NCI-H2196 (cell line): Measurements from ENCODE around the gene NANOG.
"Not testable (repeated sequence)": the region's sequence is repeated elsewhere in the genome, so short reads cannot be mapped to it uniquely, and the experiment has no call there.

Experiments
- DNase-seq: peaks from one replicate; lab custom pipeline; 2025; ENCODE audit not compliant: unreplicated experiment; lab: John Stamatoyannopoulos, UW

NANOG gene

DNA sequence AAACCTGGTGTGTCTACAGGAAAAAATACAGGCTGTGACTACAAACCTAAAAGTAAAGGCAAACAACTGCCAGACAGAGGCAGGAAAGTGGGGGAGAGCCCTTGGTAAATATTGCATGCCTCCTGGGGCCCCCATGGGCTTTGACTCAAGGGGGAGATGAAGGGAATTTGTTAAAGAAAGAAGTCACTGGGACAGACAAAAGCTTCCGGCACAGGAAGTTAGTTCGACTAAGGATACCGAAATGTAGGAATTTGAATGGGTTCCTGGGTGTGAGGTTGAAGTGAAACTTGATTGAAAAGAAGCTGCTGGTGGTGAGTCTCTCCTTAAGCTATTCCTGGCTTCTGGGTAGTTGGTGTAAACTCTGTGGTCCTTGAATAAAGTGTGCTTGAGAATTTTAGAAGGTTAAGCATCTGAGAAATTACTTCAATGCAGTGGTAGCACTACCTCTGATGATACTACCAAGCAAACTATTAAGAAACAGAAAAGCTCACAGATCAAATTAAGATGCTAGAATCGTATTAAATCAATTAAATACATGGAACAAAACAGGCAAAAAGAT, 9.6 kb downstream of the NANOG start:
- not testable (repeated sequence) for DNase-seq

DNA sequence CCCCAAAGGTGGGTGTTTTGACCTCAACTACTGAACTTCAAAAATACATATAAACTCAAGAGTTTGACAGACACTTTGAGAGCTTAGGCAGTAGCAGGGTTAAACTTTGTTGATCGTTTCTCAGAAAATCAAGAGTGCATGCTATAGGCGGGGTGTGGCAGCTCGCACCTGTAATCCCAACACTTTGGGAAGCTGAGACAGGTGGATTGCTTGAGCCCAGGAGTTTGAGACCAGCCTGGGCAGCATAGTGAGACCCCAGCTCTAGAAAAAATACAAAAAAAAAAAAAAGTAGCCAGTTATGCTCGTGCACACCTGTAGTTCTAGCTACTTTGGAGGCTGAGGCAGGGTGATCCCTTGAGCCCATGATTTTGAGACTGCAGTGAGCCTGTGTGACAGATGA, 12.3 kb downstream of the NANOG start:
- no peak for DNase-seq

DNA sequence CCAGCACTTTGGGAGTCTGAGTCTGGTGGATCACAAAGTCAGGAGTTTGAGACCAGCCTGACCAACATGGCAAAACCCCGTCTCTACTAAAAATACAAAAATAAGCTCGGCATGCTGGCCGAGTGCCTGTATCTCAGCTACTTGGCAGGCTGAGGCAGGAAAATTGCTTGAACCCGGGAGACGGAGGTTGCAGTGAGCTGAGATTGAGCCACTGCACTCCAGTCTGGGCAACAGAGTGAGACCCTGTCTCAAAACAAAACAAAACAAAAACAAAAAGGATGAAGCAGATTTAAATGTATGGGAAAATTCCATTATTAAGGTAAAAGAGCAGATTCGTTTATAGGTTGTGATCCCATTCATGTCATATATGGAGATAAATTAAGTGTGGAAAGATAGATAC, 17.1 kb downstream of the NANOG start:
- DNase-seq: not testable (repeated sequence)

DNA sequence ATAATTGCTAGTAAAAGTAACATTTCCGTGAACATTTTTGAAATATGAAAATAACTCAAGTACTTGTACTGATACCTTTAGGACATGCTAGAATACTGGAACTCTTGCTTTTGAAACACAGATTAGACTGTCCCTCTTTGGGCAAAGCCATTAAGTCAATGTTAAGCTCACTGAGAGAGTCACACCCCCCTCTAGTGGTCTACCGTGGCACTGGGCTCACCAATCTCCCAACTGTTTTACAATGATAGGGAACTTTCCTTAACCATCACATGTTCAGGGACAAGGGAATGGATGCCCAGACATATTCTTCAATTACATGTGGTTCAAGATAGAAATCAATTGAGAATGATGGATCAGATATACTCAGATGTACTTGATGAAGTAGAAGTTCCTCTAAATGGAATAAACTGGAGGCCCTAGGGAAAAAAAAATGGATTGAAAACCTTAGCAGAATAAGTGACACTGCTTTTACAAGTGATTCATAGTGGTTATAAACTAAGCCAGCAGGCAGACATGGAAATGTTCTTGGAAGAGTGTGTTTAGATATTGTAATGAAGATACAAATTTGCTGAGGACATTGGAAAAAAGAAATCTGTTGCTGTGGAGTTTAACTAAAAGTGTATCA, 17.8 kb downstream of the NANOG start:
- DNase-seq: peak; percentile 6

DNA sequence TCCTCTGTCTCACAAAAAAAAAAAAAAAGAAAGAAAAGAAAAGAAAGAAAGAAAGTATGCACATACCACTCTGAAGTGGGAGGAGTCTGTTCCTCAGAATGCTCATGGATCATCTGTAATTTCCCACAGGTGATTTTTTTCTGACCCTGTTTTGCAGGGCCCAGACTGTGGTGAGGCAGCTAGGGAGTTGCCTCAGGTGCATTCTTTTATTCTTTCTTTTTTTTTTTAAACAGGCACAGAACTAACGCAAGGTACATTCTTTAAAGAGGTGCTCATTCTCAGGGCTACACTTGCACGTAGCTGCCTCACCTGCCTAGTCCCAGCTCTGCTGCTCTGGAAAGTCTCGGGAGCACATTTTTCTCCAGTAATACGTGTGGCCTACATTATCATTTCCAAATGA, 36.6 kb downstream of the NANOG start:
- DNase-seq: not testable (repeated sequence)

DNA sequence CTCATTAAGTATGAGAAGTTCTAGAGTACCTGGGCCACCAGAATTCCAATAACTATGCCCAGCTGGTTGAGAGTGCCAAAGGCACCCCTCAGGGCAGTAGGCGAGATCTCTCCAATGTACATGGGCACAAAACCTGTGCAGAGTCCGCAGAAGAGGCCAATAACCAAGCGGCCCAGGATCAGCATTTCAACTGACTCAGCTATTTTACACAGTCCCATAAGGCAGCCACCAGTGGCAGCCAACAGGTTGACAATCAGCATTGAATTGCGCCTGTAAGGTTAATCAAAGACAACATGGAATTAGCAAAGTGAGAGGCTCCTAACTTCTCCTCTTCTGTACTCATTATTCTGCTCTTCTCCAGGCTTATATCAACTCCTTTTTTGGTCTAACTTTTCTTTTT, 40.5 kb downstream of the NANOG start:
- DNase-seq: not testable (repeated sequence)

DNA sequence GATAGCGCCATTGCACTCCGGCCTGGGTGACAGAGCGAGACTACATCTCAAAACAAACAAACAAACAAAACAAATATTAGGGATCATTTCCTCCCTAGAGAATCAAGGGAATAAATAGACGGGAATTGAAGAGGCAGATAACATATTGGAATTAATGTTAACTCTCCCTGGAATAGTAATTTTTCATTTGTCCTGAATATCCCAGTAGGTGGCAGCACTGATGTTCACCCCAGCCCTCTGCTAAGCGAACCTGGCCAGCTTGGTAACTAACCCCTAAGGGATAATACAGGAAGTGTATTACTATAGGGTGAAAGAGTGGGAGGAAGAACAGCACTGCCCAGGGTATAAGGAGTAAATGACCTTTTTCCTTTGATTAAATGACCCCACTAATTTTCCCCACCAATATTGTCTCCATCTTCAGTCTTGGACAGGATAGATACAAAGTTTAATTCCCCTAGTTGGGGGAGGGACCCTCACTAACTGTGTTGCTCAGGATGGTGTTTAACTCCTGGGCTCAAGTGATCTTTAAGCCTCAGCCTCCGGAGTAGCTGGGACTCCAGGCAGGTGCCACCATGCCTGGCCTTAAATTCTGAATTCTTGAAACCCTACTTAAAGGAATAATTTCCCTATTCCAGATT, 43.0 kb downstream of the NANOG start:
- DNase-seq: peak; percentile 1

DNA sequence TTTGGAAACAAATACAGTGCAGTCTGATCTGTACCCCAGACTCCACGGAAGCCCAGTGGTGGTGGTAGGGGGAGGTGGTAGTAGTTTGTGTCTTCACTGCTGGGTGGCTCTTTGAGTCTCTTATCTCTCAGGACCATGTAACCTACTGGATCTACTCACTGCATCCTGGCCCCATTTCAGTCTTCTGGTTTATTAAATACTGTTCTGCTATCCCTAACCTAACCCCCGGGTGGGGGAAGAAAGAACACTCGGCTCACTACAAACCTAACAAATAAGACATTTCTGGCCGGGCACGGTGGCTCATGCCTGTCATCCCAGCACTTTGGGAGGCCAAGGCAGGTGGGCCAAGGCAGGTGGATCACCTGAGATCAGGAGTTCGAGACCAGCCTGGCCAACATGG, 44.0 kb downstream of the NANOG start:
- not testable (repeated sequence) for DNase-seq

DNA sequence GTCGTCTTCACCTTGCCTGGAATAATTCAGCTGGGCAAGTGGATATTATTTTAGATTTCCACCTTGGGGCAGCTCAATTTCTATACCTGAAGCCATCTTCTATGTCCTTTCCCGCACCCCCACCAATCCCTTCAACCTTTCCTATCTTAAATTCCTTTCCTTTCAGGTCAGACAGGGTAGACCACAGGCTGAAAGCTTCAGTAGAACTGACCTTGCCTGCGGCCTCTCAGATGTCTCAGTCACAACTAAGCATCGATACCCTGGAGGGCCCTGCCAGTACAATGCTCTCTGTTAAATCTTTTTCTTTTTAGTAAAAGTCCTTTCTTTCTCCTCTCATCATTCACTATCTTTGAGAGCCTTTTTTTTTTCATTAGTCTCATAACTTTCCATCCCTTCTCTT, 44.6 kb downstream of the NANOG start:
- no peak for DNase-seq

DNA sequence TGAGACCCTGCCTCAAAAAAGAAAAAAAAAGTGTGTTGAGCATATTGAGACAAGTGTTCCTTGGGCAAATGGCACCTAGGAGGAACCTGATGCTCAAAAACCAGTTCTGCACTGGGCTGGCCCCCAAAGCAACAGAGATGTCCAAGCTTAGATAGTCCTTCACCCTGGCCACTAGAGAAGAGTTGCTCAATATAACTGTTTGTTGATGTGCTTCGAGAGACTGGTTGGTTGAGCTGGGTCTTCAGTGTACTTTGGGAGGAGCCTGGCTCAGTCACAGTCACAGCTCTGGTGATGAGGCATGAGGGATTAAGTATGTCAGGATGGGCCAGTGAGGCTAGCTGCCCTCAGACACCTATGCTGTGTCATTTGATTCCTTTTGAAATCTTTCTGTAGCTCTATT, 45.5 kb downstream of the NANOG start:
- DNase-seq: no peak

DNA sequence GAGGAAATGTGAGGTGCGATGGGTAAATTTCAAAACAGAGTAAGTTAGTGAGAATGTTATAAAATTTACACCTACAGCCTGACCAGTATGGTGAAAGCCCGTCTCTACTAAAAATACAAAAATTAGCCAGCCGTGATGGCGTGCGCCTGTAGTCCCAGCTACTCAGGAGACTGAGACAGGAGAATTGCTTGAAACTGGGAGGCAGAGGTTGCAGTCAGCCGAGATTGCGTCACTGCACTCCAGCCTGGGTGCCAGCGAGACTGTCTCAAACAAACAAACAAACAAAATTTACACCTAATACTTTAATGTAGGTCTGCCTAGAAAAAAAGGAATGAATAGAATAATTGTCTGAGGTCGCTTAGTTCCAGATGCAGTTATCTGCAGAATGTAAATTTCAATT, 45.9 kb downstream of the NANOG start:
- no peak for DNase-seq

DNA sequence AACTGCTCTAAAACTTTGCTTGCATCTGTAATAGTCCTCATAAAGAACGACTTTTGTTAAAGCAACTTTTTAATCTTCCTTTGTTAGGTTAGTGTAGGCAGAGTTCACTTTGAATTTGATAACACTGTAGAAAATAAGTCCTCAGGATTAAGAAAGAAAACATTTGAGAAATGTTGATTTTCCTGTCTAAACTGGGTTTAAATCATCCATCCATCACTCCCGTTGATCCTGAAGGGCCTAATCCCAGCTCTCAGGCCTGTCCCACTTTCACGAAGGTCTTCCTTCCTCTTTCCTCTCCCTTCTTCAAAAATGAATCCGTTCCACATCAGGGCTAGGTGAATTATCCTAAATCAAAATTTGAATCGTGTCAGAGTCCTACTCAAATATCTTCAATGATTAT, 46.6 kb downstream of the NANOG start:
- no peak for DNase-seq

DNA sequence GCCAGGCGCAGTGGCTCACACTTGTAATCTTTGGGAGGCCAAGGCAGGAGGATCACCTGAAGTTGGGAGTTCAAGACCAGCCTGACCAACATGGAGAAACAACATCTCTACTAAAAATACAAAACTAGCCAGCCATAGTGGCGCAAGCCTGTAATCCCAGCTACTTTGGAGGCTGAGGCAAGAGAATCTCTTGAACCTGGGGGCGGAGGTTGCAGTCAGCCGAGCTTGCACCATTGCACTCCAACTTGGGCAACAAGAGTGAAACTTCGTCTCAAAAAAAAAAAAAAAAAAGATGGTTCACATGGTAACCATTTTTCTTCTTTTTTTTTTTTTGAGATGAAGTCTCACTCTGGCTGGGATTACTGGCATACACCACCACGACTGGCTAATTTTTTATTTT, 48.2 kb downstream of the NANOG start:
- DNase-seq: no peak

DNA sequence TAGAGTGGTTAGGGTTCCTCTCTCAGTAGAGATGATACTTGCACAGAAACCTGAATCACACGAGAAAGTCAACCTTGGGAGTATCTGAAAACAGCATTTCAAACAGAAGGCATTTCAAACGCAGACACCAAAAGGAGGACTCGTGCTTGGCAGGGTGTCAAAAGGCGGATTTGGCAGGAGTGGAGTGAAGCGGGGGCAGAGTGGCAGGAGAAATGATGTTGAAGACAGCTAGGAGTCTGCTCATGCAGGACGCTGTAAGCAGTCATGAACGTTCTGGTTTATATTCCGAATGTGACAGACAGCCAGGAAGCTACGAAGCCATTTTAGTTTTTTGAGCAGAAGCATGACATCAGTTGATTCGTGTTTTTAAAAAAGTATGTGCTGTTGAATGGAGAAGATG, 50.0 kb downstream of the NANOG start:
- DNase-seq: not testable (repeated sequence)

DNA sequence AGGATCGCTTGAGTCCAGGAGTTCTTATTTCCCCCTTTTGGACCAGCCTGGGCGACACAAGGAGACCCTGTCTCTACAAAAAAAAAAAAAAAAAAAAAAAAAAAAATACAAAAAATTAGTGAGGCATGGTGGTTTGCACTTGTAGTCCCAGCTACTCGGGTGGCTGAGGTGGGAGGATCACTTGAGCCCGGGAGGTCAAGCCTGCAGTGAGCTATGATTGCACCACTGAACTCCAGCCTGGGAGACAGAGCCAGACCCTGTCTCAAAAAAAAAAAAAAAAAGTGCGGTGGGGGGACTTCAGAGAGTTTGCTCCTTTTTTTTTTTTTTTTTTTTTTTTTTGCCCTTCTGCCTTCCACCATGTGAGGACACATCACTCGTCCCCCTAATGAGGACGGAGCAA, 50.6 kb downstream of the NANOG start:
- DNase-seq: not testable (repeated sequence)

DNA sequence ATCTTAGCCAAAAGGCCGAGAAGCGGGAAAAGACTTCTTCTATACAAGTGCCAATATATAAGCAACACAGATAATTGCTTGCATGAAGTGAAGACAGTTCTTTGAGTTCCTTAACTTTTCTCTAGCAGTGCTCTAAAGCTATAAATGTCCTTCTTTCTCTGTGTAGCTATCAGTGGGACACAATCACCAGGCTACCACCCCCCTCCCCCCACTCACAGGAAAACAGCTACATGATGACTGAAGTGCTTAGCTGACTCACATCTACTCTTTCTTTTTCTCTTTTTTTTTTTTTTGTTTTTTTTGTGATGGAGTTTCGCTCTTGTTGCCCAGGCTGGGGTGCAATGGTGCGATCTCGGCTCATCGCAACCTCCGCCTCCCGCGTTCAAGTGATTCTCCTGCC, 53.2 kb downstream of the NANOG start:
- DNase-seq: not testable (repeated sequence)

DNA sequence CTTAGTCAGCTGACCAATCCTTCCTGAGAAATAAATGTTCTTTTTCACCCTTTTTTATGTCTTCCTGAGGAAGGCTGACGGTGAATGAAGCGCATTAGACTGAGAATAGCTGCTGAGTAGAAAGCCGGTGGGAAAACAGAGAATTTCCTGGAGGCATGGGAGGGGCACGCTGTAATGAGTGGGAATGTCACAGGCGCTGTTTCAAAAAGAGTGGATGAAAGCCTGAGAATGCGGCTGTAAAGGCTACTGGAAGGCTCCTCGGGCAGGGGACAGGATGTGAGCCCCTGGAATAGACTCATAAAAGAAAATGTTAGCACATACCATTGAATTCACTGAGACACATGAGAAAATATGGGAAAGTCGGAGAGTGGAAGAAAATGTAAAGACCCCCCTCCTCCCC, 53.9 kb downstream of the NANOG start:
- DNase-seq: not testable (repeated sequence)

DNA sequence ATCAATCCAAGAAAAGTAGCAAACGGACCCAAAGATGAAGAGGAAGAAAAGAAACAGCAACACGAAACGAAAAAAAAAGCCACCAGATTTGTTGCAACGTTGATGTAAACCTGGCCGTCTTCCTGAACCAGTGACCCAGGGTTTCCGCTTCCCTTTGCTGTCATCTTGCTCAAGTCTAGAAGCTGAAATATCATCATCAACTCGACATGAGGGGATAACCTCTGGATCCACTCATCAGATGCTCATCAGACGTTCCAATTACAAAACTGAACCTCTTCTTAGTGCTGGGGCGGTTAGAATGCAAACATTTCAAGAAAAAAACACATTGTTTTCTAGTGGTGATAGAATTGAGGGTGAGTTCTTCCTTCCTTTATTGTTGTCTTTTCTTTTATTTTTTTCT, 54.4 kb downstream of the NANOG start:
- not testable (repeated sequence) for DNase-seq

DNA sequence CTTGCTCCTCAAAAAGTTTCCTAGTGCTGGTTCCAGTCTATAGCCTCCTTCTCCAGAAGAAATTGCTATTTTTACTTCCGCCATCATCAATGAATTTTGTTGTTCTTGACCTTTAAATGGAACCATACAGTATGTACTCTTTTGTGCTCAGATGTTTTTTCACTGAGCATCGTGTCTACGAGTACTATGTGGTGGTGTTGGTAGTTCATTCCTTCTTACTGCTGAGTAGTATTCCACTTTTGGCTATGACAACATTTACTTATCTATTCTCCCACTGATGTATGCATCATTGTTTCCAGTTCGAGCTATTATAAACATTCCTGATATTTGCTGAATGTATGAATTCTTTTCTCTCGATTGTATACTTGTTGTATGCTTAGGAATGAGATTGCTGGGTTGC, 54.9 kb downstream of the NANOG start:
- DNase-seq: no peak

DNA sequence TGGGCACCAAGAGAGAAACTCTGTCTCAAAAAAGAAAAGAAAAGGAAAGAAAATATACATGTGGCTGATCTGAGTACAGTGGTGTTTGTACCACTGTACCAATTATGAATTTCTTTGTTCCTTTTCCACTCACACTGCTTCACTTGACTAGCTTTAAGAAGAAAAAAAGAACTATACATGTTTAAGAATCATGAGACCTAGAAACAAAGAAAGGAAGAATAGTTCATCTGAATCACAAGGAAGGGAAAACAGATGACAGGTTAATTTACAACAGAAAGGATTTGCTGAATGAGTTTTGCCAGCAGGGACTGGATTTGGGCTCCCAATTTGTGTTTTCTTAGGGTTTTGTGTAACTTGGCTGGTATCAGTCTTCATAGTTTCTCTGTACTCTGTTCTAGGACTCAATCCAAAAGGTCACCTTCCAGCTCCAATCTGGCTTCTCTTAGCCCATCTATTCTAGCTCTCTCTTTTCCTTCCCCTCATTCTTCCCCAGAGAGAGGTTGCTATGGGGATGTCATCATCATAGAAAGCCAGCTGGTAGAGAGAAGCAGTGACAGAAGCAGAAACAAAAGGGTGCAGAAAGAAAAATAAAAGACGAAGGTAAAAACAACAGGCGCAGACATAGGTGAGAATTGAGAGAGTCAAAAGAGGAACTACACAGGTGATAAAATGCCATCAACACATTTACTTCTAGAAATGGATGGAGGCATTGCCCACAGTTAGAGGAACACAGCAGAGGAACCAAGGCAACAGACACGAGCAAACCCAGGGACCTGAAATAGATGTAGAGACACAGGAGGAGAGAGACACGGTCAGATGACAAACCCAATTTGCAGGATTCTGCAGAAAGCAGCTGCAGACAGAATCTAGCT, 58.3 kb downstream of the NANOG start:
- DNase-seq: not testable (repeated sequence)

DNA sequence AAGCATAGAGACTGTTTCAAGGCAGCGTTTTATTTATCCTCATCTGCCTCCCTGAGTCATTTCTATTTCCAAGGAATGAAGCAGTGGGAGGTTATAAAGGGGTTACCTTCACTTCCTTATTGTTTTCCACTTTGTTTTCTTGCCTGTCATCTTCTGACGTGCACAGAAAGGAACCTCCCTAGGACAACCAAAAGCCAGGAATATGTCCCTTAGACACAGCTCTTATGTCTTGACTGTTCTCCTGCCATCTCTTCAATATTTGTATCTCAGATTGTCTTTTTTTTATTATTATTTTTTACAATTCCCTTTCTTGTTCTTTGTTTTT, 58.9 kb downstream of the NANOG start:
- DNase-seq: not testable (repeated sequence)
